CD4-positive, alpha-beta T cell (primary cell): ENCODE results near the gene CCSER2. TPM values are rescaled to one million over a fixed set of nuclear protein-coding genes. Genes with fewer than 3 reads are reported as not detected.

Experiments
- ATAC-seq: fragments of 200-7000 bp; cut with Tn5 transposase; one replicate; pipeline ENCODE4 v1.10.0; 2022; ENCODE audit warnings: mild to moderate bottlenecking; ENCODE audit not compliant: poor library complexity
- CTCF ChIA-PET: fragments of 350-600 bp; sonication (Branson Sonifier 250); formaldehyde crosslinking; loops from one replicate; lab custom pipeline; 2021; ENCODE audit warnings: antibody characterized with exemption, inconsistent platforms; lab: Charles Lee
- POLR2A ChIA-PET: fragments of 350-600 bp; sonication (Branson Sonifier 250); formaldehyde crosslinking; loops from one replicate; lab custom pipeline; 2021; ENCODE audit warnings: antibody characterized with exemption, inconsistent platforms; lab: Charles Lee
- DNase-seq, 14 experiments: peaks; one replicate each; pipeline ENCODE4 v3.0.0-alpha.2; 2013 to 2020; ENCODE audit warnings: mixed read lengths in 2 of 14
- H3K27ac ChIP-seq, 2 donors: one replicate each; pipeline versions ENCODE4 v1.5.1 to v1.7.0; 2013; ENCODE audit warnings: low read length in 2 of 2, low read depth in 1 of 2, mild to moderate bottlenecking in 1 of 2
- H3K27me3 ChIP-seq, 2 experiments: 1 replicate in 1 of 2; 2 replicates in 1 of 2; pipeline versions ENCODE4 v1.6.1 to v1.7.0; 2013; ENCODE audit warnings: low read length in 2 of 2, control low read depth in 1 of 2, mild to moderate bottlenecking in 1 of 2, moderate library complexity in 1 of 2; ENCODE audit not compliant: insufficient read depth in 2 of 2, control insufficient read depth in 1 of 2
- H3K36me3 ChIP-seq: one replicate; pipeline ENCODE4 v1.6.1; 2013; ENCODE audit warnings: low read length, control low read depth; ENCODE audit not compliant: insufficient read depth
- H3K4me1 ChIP-seq: one replicate; pipeline ENCODE4 v1.6.1; 2013; ENCODE audit warnings: low read length, control low read depth; ENCODE audit not compliant: insufficient read depth
- H3K4me3 ChIP-seq: one replicate; pipeline ENCODE4 v1.5.1; 2013; ENCODE audit warnings: mild to moderate bottlenecking, low read length, moderate library complexity
- H3K9me3 ChIP-seq, 2 experiments: 1 replicate in 1 of 2; 2 replicates in 1 of 2; pipeline versions ENCODE4 v1.6.1 to v1.7.0; 2013; ENCODE audit warnings: low read length in 2 of 2, mild to moderate bottlenecking in 2 of 2, control low read depth in 1 of 2, moderate library complexity in 1 of 2; ENCODE audit not compliant: control insufficient read depth in 1 of 2, insufficient read depth in 1 of 2
- H3K27ac Mint-ChIP-seq: one replicate; pipeline ENCODE4 v1.8.0; 2020; ENCODE audit warnings: mixed read lengths
- H3K27me3 Mint-ChIP-seq: one replicate; pipeline ENCODE4 v1.8.0; 2021; ENCODE audit warnings: mixed read lengths
- H3K36me3 Mint-ChIP-seq: one replicate; pipeline ENCODE4 v1.8.0; 2021; ENCODE audit warnings: low read depth, mixed read lengths
- H3K4me1 Mint-ChIP-seq: one replicate; pipeline ENCODE4 v1.8.0; 2021; ENCODE audit warnings: low read depth, mixed read lengths
- H3K4me3 Mint-ChIP-seq: one replicate; pipeline ENCODE4 v1.8.0; 2020; ENCODE audit warnings: mild to moderate bottlenecking, mixed read lengths
- H3K9me3 Mint-ChIP-seq: one replicate; pipeline ENCODE4 v1.8.0; 2020; ENCODE audit warnings: mixed read lengths
- intact Hi-C, 2 experiments: fragments of 100-400 bp; cut with DNase I in 1 of 2; cut with micrococcal nuclease in 1 of 2; formaldehyde crosslinking; loops; one replicate each; pipeline versions ENCODE4 v1.15.1 to v1.9.0; 2023 to 2025; cut with DNase I, micrococcal nuclease
- total RNA-seq, 174 experiments: library from RNA in 2 of 174; stranded (reverse) in 2 of 174; gene quantifications; one replicate each; pipeline ENCODE4 v1.2.3 and lab custom pipeline; 2021 to 2026
- TF ChIP-seq, protein P1 (sequence below): fragments of 200-600 bp; IDR thresholded peaks from one replicate; pipeline ENCODE4 v1.8.0; 2022; ENCODE audit warnings: antibody characterized with exemption, mild to moderate bottlenecking

The CCSER2 gene
- total RNA-seq, 2 experiments from 2014 or later, result 134 to 148 TPM

DNA sequence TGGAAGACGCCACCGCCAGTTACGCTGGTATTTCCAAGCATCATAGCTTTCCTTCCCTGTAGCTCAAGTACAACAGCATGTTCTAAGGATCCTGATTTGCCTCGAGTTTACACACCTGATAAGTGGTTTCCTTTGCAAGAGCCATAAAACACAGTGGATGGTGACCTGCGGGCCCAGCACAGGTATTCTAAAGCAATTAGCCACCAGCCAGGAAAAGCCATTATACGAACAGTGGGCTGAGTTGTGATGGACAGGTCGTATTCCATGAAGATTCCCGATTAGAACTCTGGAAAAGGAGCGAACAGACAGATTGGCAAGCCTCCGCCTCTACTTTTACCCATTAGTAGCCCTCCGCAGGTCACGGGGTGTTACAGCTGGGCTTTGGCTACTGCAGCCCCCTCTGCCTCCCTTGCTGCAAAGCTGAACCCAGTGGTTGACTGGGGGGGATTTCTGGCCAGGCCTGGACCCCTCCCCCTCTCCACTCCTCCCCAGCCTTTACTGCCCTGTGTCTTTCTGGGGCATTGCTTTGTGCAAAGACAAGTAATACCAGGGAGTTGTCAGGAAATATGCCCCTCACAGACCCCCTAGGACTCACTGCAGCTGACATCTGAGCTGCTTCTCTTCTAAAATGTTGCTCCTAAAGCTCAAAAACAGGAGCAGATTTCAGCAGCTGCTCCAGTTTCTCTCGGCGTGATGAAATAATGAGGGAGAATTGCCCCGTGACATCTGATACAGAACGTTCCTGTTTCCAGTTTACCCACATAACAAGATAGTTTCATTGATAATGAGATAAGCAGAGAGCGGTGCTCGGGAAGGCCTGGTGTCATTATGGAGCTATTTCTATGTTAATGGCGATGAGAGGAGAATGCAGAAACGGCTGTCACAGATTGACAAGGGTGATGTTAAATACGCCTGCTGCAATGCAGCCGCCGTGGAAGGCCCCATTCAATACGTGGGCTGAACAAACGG is 214.4 kb downstream of the CCSER2 start:
- peaks cover 11 to 22% of the 10 kb centered on the region in 2 experiments for H3K27me3 ChIP-seq
- ChIA-PET POLR2A (no interaction called here), CTCF (interaction anchor here (1.1 to 2.9 kb wide), 2 partner anchors 275 to 278 kb away, joined by 3 to 7 read pairs; no protein-coding TSS in a partner anchor)
- Mint-ChIP-seq H3K4me3 (no peak overlapping the region), H3K36me3 (no peaks in the 10 kb centered on the region), H3K27me3 (peaks cover 44% of the 10 kb centered on the region), H3K4me1 (peaks cover 6% of the 10 kb centered on the region), H3K9me3 (no peaks in the 10 kb centered on the region), H3K27ac (no peak overlapping the region)
- no peak overlapping the region for H3K4me3 ChIP-seq
- peaks cover 12% of the 10 kb centered on the region for H3K4me1 ChIP-seq
- DNase-seq (no peak), ATAC-seq (no peak)
- intact Hi-C loops, result no loop called here
- TF ChIP-seq, protein P1, sequence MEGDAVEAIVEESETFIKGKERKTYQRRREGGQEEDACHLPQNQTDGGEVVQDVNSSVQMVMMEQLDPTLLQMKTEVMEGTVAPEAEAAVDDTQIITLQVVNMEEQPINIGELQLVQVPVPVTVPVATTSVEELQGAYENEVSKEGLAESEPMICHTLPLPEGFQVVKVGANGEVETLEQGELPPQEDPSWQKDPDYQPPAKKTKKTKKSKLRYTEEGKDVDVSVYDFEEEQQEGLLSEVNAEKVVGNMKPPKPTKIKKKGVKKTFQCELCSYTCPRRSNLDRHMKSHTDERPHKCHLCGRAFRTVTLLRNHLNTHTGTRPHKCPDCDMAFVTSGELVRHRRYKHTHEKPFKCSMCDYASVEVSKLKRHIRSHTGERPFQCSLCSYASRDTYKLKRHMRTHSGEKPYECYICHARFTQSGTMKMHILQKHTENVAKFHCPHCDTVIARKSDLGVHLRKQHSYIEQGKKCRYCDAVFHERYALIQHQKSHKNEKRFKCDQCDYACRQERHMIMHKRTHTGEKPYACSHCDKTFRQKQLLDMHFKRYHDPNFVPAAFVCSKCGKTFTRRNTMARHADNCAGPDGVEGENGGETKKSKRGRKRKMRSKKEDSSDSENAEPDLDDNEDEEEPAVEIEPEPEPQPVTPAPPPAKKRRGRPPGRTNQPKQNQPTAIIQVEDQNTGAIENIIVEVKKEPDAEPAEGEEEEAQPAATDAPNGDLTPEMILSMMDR, result no peak
- no peaks in the 10 kb centered on the region for H3K36me3 ChIP-seq
- peaks cover 0 to 5% of the 10 kb centered on the region in 2 experiments for H3K9me3 ChIP-seq
- no peak overlapping the region for H3K27ac ChIP-seq

DNA sequence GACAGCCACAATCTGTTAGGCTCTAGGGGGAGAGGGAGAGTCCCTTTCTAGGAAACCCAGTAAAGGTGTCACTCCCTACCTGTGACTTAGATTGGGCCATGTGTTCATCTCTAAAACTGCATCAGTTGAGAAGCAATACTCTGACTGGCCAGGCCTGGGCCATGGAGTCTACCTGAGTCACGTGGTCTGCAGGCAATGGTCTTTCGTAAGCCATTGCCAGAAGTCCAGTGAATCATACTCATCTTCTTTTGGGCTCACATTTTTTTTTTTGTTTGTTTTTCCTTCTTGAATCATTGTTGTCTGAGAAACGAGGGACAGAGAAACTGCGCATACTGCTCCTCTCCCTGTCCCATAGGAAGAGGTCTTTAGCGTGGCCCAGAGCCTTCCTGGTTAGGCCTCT is 215.6 kb downstream of the CCSER2 start:
- ChIA-PET CTCF (interaction anchor here (2.9 kb wide), 1 partner anchor 279 kb away, joined by 7 read pairs; no protein-coding TSS in a partner anchor), POLR2A (no interaction called here)
- peaks cover 39% of the 10 kb centered on the region for H3K27me3 Mint-ChIP-seq
- no peak overlapping the region for H3K27ac ChIP-seq
- peaks cover 11 to 23% of the 10 kb centered on the region in 2 experiments for H3K27me3 ChIP-seq
- peaks cover 12% of the 10 kb centered on the region for H3K4me1 ChIP-seq
- H3K4me3 Mint-ChIP-seq, result no peak overlapping the region
- H3K4me1 Mint-ChIP-seq, result peaks cover 6% of the 10 kb centered on the region
- no peaks in the 10 kb centered on the region for H3K36me3 ChIP-seq
- H3K36me3 Mint-ChIP-seq, result no peaks in the 10 kb centered on the region
- ATAC-seq (no peak), DNase-seq (no peak)
- H3K9me3 Mint-ChIP-seq, result no peaks in the 10 kb centered on the region
- H3K4me3 ChIP-seq, result no peak overlapping the region
- TF ChIP-seq, protein P1, result no peak
- no peak overlapping the region for H3K27ac Mint-ChIP-seq
- peaks cover 0 to 5% of the 10 kb centered on the region in 2 experiments for H3K9me3 ChIP-seq
- intact Hi-C loops, result no loop called here

DNA sequence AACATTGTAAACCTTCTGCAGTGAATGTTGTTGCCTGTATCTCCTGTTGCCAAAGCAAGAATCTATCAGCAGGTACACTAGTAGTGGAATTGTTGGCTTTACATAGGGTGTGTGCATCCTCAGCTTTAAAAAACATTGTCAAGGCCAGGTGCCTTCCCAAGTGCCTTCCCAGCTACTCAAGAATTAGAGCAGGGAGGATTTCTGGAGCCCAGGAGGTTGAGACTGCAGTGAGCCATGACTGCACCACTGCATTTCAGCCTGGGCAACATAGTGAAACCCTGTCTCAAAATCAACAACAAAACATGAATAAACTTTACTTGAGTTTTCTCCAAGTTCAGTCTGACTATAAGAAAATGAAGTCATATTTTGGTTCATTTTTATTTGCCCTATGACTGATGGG is 217.3 kb downstream of the CCSER2 start:
- Mint-ChIP-seq H3K36me3 (no peaks in the 10 kb centered on the region), H3K4me1 (peaks cover 6% of the 10 kb centered on the region), H3K27me3 (peaks cover 43% of the 10 kb centered on the region), H3K4me3 (no peak overlapping the region), H3K27ac (no peak overlapping the region), H3K9me3 (no peaks in the 10 kb centered on the region)
- intact Hi-C loops, result no loop called here
- Histone ChIP-seq H3K9me3 (peaks cover 0 to 5% of the 10 kb centered on the region in 2 experiments), H3K4me3 (no peak overlapping the region), H3K27ac (no peak overlapping the region), H3K27me3 (peaks cover 11 to 17% of the 10 kb centered on the region in 2 experiments), H3K4me1 (peaks cover 6% of the 10 kb centered on the region), H3K36me3 (no peaks in the 10 kb centered on the region)
- ATAC-seq, result no peak
- TF ChIP-seq, protein P1, result no peak
- ChIA-PET CTCF (no interaction called here), POLR2A (no interaction called here)
- no peak for DNase-seq
